Measurements from ENCODE around the gene PDE10A.

Gene PDE10A

GRCh38 chr6:165325609-165326008 lies 337.4 kb downstream of the PDE10A start:
- no peak for DNase-seq

- no peak for DNase-seq
These were observed 341.4 kb downstream of the PDE10A start for GRCh38 chr6:165321555-165322145.

GRCh38 chr6:165321150-165321549 lies 341.9 kb downstream of the PDE10A start:
- DNase-seq, result no peak

- no peak for DNase-seq
These were observed 345.3 kb downstream of the PDE10A start for GRCh38 chr6:165317723-165318122.

GRCh38 chr6:165308926-165309731 lies 353.9 kb downstream of the PDE10A start, which contains the start of gene C6orf118:
C6orf118 (minus strand) TSS chr6:165309605; CDS start chr6:165309586, 19 bp downstream.
- no peak for DNase-seq

- DNase-seq, result no peak
These were observed 356.1 kb downstream of the PDE10A start for GRCh38 chr6:165306955-165307354.

- no peak for DNase-seq
These were observed 361.4 kb downstream of the PDE10A start for GRCh38 chr6:165301372-165302246.

- no peak for DNase-seq
These were observed 362.6 kb downstream of the PDE10A start for GRCh38 chr6:165300422-165300936.

GRCh38 chr6:165298875-165299274 lies 364.2 kb downstream of the PDE10A start:
- no peak for DNase-seq

GRCh38 chr6:165298402-165298801 lies 364.6 kb downstream of the PDE10A start:
- no peak for DNase-seq

- DNase-seq, result no peak
These were observed 370.4 kb downstream of the PDE10A start for GRCh38 chr6:165292657-165293056.

Data from CD4-positive, alpha-beta T cell treated with Interleukin-15 for 1 hour (primary cell).